Stimulated activated CD4-positive, alpha-beta T cell treated with anti-CD3 and anti-CD28 coated beads, Interleukin-15, amount 100 ng/mL, for 48 hours (primary cell): ENCODE measurements around the gene MANSC4.

Experiments used
- DNase-seq, 2 donors: peaks; one replicate each; pipeline ENCODE4 v3.0.0-alpha.2; 2020; ENCODE audit warnings: low read depth in 2 of 2

The MANSC4 gene

DNA sequence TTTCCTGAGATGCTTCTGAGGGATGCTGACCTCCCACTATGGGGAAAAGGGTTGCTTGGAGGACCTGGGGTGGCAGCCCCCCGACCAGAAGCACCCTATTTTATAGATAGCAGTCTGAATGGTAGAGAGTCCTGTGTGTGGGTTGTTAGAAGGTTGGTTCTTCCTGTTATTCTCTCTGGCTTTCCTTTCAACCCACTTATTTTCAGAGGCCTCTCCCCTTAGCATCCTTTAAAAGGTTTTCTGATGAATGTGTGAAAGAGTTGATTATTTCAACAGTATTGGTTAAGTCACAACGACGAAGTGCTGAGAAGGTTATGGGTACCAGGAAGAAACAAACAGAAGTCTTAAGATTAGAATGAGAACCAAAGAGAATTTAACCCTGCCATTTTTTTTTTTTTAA, 20.8 kb upstream of the MANSC4 start:
- DNase-seq = no peak

DNA sequence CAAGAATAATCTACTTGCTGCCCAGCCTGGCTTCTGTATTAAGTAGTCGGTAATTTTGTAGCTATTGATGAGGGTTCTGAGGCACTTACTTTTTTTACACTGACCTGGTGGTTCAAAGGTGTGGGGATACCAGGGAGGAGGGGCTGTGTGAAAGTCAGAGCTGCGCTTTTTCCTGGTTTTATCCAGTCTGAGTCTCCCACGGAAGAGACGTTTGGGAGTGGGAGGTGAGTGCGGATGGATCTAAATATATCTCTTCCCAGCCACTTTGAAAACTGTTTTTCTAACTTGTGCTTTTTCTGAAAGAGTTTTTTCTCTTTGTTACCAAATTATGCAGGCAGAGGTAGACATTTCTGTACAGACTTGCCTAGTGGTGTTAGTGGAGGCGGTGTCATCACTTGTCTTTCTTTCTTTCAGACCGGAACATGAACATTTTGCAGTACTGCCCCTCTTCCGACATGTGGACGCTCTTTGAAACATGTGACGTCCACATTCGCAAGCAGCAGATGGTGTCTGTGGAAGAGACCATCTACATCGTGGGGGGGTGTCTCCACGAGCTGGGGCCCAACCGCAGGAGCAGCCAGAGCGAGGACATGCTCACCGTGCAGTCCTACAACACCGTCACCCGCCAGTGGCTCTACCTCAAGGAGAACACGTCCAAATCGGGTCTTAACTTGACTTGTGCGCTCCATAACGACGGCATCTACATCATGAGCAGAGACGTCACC, 17.4 kb upstream of the MANSC4 start:
- no peak for DNase-seq

DNA sequence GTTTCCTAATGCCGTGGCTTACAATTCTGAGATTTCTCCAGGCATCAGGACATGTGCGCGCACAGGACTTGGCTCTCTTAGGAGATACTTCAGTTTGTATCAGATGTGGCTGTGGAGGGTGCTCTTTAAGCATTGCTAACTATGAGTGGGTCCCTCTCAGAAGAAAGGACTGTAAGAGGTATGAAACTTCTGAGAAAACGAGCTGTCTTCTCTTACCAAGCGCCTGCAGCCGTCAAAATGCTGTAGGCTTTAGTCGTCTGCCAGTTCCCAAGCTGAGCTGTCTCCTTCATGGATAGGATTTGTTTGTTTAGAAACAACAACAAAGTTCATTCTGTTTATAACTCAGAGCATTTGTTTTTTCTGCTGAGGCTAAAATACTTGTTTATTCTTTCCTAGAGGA, 16.1 kb upstream of the MANSC4 start:
- no peak for DNase-seq

DNA sequence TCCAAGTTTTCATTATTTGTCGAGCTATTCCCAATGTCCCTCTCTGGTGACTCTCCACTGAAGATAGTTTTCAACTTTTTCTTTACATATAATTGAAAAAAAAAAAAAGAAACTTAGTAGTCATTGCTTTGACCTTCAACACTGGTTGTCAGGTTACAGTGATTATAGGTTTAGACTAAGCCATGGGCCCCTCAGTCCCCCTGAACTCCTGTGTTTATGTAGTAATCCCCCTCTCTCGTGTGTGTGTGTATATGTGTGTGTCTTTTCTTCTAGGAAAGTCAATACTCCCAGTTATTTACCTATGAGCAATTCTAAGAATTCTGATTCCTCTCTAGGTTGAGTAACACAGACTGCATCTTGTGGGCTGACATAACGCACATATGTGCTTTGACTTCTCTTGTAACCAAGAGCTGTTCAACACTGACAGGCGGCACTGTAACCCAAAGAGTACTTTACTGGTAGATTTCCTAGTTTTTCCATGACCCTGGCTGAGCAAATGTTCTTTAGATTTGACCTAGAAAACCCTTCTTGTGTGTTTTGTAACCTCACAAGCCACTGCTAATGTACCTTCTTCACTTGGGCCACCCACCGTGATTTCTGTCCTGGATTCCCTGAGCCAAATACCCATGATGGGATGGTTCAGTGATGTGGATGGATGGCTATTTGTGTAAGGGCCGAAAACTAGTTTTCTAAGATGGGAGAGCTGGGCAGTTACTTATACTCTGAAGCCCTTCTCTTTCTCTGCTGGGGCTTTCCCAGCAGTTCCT, 15.0 kb upstream of the MANSC4 start:
- no peak for DNase-seq

DNA sequence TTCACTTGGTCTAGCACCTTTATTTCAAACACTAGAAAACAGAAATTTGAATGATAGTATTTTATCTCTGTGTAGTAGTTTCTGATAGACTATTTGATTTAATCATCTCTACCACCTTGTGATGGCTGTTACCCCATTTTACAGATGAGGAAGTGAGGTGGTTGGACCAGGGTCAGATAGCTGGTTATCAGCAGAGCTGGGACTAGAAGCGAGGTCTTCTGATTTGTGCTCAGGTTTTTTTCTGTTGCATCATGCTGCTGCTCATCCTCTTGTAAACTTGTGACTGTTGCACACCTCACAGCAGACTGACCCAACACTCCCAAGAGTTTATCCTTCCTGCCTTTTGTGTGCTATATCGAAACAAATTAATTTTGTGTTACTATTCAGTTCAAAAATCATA, 10.1 kb upstream of the MANSC4 start:
- no peak for DNase-seq

GRCh38 chr12:27787559-27787958, 7.5 kb upstream of the MANSC4 start:
- DNase-seq = no peak

GRCh38 chr12:27785882-27786570, 6.0 kb upstream of the MANSC4 start:
- DNase-seq = no peak

GRCh38 chr12:27782481-27782880, 2.4 kb upstream of the MANSC4 start:
- no peak for DNase-seq

DNA sequence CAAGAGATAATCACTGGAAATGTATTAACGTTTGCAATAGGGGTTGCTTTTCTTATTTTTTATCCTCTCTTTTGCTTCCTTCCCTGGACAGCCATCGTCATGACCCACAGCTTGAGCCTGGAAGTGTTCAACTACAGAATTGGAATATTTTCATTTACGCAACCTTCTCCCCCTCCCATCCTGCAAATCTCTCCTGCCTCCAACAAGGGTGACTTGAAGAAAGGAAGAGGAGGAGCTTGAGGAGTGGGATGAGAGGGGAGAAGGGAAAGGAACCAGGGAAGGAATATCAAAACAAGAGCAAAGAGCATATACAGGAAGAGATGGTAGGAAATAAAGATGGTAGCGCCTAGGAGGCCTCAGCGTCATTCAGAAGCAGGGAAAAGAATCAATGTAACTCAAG, 1.6 kb upstream of the MANSC4 start:
- DNase-seq = no peak

GRCh38 chr12:27780612-27781408, 774 bp upstream of the MANSC4 start:
- no peak for DNase-seq

- DNase-seq = no peak
These were observed 568 bp downstream of the MANSC4 start for GRCh38 chr12:27779416-27779919.

GRCh38 chr12:27778206-27778605, 1.8 kb downstream of the MANSC4 start:
- no peak for DNase-seq

- no peak for DNase-seq
These were observed 2.9 kb downstream of the MANSC4 start for GRCh38 chr12:27777141-27777540.

- DNase-seq = no peak
These were observed 7.5 kb downstream of the MANSC4 start for GRCh38 chr12:27772328-27773049.

DNA sequence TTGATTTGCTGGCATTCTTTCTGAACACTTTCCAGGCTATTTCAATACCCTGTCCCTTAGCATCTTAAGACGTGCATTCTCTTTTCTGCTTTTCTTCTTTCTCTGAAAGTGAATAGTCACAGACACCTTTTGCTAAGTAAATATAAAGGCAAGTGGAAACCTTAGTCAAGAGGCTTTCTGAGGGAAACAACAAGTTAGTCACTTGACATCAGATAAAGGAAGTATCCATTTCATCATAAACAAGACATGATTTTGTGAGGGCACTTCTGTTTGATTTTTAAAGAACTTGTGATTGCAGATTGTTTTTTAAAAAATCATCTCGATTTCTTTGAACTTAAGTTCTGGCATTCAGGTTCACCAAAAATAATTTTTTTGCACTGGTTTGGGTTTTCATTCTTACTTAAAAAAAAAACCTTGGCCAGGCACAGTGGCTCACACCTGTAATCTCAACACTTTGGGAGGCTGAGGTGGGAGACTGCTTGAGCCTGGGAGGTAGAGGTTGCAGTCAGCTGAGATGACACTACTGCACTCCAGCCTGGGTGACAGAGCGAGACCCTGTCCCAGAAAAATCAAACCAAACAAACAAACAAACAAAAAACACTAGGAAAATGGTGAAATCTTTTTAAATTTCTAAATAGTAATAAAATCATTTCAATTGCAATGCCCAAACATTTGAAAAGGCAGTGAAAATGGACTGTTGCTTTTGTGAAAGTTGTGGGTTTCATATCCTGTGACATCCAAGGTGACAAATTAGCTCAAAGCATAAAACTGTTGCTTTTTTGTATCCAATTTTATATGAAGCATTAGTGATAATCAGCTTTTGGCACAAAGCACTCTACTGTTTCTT, 8.3 kb downstream of the MANSC4 start:
- DNase-seq = no peak

- no peak for DNase-seq
These were observed 10.8 kb downstream of the MANSC4 start for GRCh38 chr12:27769142-27769673.

DNA sequence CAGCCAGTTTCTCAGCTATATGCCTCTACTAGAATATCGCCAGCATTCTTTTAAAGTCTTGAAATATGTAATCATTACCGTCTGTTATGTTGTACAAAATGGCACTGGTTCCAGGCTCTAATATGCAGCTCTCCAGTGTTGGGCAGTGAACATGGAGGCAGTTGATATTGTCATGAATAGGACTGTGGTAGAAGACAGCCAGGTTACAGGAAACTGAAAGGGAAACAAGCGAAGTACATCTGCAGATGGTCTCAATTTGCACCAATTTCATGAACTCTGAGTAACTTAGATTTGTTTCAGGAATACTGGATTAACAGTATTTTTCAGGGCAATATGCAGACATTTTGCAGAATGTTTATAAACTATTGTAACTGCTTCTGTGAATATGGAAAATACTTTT, 13.4 kb downstream of the MANSC4 start:
- no peak for DNase-seq

GRCh38 chr12:27762757-27763156, 17.3 kb downstream of the MANSC4 start:
- DNase-seq = peak in 1 of 2 donors; percentile 7

- DNase-seq = no peak
These were observed 23.3 kb downstream of the MANSC4 start for GRCh38 chr12:27756670-27757195.

- DNase-seq = no peak
These were observed 25.2 kb downstream of the MANSC4 start for GRCh38 chr12:27754795-27755194.
